ENCODE results near the gene THOC6. TPM values are rescaled to one million over a fixed set of nuclear protein-coding genes. Genes with fewer than 3 reads are reported as not detected.

Gene THOC6
- total and polyA plus RNA-seq, 9 of the 15 experiments (the other 6 are each of a cell fraction or from before 2014, with no cell fraction given), result 2.5 to 65.4 (median 42.3) TPM

GRCh38 chr16:3008690-3009037 lies 15.2 kb upstream of the THOC6 start (continued):
- no peak for TF ChIP-seq TSC22D4 (tag; IDR thresholded peaks at IDR 0.05)
- no peak for TF ChIP-seq DDX20 (tag; IDR thresholded peaks at IDR 0.05; ENCODE audit: low read depth)
- TF ChIP-seq ETV5 (CRISPR knock-in tag; IDR thresholded peaks at IDR 0.05; ENCODE audit: low read depth), result no peak
- no peak for TF ChIP-seq MBD2 (IDR thresholded peaks at IDR 0.05; ENCODE audit: borderline replicate concordance, low read depth)
- TF ChIP-seq ATF1 (CRISPR knock-in tag; IDR thresholded peaks at IDR 0.05), result no peak
- 0 out of 2 replicates have a peak, but pooled peaks have one; percentile 18 for TF ChIP-seq ATF1 (tag; IDR thresholded peaks at IDR 0.05)
- TF ChIP-seq RFX5 (IDR thresholded peaks at IDR 0.05; ENCODE audit: low read depth, low read length), result no peak
- TF ChIP-seq HNRNPUL1 (IDR thresholded peaks at IDR 0.05; ENCODE audit: low read length), result no peak
- 0 out of 2 replicates have a peak, but pooled peaks have one; percentile 3 for TF ChIP-seq MYC (IDR thresholded peaks at IDR 0.05; ENCODE audit: low read depth, low read length)
- no peak for TF ChIP-seq MYC (CRISPR knock-in tag; IDR thresholded peaks at IDR 0.05; ENCODE audit: borderline replicate concordance, low read depth)
- TF ChIP-seq HDAC2 (IDR thresholded peaks at IDR 0.05), result 0 out of 2 replicates have a peak, but pooled peaks have one; percentile 18
- TF ChIP-seq PRDM10 (IDR thresholded peaks at IDR 0.05; ENCODE audit: partially characterized antibody), result peak; percentile 46
- peak; percentile 62; the same call in 1 of the 2 replicates for TF ChIP-seq GTF2E2 (tag; IDR thresholded peaks at IDR 0.05)
- TF ChIP-seq FOSL1 (tag; conservative IDR thresholded peaks at IDR 0.05), result no peak
- TF ChIP-seq ARHGAP35 (IDR thresholded peaks at IDR 0.05; ENCODE audit: partially characterized antibody), result no peak

All from K562 (cell line).